GM12878 (cell line): ENCODE data around the gene IL12B. TPM values are rescaled to one million over a fixed set of nuclear protein-coding genes. Genes with fewer than 3 reads are reported as not detected.
A peak's percentile ranks its signal among the peaks of the same experiment; 100 is the strongest.

Experiments used
- ATAC-seq: fragments of 200-7000 bp; cut with Tn5 transposase; 3 replicates; pipeline ENCODE4 v1.9.1; 2020; ENCODE audit warnings: mild to moderate bottlenecking, moderate library complexity
- BruUV-seq: library from RNA; stranded (reverse); fragments of 400-500 nt; replicated peaks from 2 replicates; lab custom pipeline; 2021; lab: Mats Ljungman, UMichigan
- CTCF ChIA-PET: fragments of 300-600 bp; sonication (Branson Sonifier 250); formaldehyde crosslinking; extraction: SDS; loops from one replicate; lab custom pipeline; 2021; ENCODE audit warnings: inconsistent platforms; lab: Yijun Ruan, JAX
- POLR2A ChIA-PET: fragments of 350-600 bp; formaldehyde crosslinking; extraction: SDS; loops from one replicate; lab custom pipeline; 2021; ENCODE audit warnings: inconsistent platforms; lab: Charles Lee
- RAD21 ChIA-PET: fragments of 300-600 bp; sonication (Branson Sonifier 250); formaldehyde crosslinking; loops from one replicate; lab custom pipeline; 2023; ENCODE audit warnings: antibody characterized with exemption; ENCODE audit not compliant: unreplicated experiment; lab: Charles Lee
- SMC1A ChIA-PET: fragments of 300-600 bp; sonication (Branson Sonifier 250); formaldehyde crosslinking; loops from one replicate; lab custom pipeline; 2023; ENCODE audit not compliant: unreplicated experiment, uncharacterized antibody; lab: Charles Lee
- DNase-seq: peaks from one replicate; pipeline ENCODE4 v3.0.0-alpha.2; 2011; ENCODE audit warnings: low read depth, low spot score
- FAIRE-seq: peaks from 3 replicates; lab custom pipeline; 2011; peaks lifted over from hg19 to GRCh38; lab: Jason Lieb, UNC
- H2AFZ ChIP-seq: 2 replicates; pipeline ENCODE4 v1.6.0; 2011; ENCODE audit warnings: low read depth, low read length, control low read depth; ENCODE audit not compliant: control insufficient read depth
- H3K27ac ChIP-seq: 2 replicates; pipeline ENCODE4 v1.5.1; 2011; ENCODE audit warnings: control low read depth; ENCODE audit not compliant: control insufficient read depth, insufficient read depth
- H3K27me3 ChIP-seq, 2 experiments: replicated peaks in 1 of 2; 2 replicates each; pipeline versions ENCODE4 v1.6.0 to v1.6.1; 2011; ENCODE audit warnings: low read length in 1 of 2; ENCODE audit not compliant: control insufficient read depth in 2 of 2, insufficient read depth in 2 of 2
- H3K36me3 ChIP-seq, 2 experiments: 2 replicates each; pipeline ENCODE4 v1.5.1; 2011; ENCODE audit warnings: low read length in 1 of 2; ENCODE audit not compliant: control insufficient read depth in 2 of 2, insufficient read depth in 2 of 2
- H3K4me1 ChIP-seq: 2 replicates; pipeline ENCODE4 v1.6.1; 2011; ENCODE audit warnings: mild to moderate bottlenecking, low read length, moderate library complexity, mixed read lengths; ENCODE audit not compliant: control insufficient read depth, insufficient read depth
- H3K4me2 ChIP-seq: 2 replicates; pipeline ENCODE4 v1.6.0; 2011; ENCODE audit warnings: control low read depth; ENCODE audit not compliant: control insufficient read depth, insufficient read depth
- H3K4me3 ChIP-seq: fragments of 200-600 bp; sonication (generic); 2 replicates; pipeline ENCODE4 v1.5.1; 2016
- H3K79me2 ChIP-seq: 2 replicates; pipeline ENCODE4 v1.6.0; 2011; ENCODE audit warnings: low read length; ENCODE audit not compliant: control insufficient read depth, insufficient read depth
- H3K9ac ChIP-seq: 2 replicates; pipeline ENCODE4 v1.8.0; 2011; ENCODE audit warnings: low read length, control low read depth, mixed read lengths; ENCODE audit not compliant: control insufficient read depth, insufficient read depth
- H3K9me3 ChIP-seq: replicated peaks from 3 replicates; pipeline ENCODE4 v1.5.1; 2011; ENCODE audit warnings: mild to moderate bottlenecking, low read length; ENCODE audit not compliant: control insufficient read depth, insufficient read depth
- H4K20me1 ChIP-seq: 2 replicates; pipeline ENCODE4 v1.6.0; 2011; ENCODE audit not compliant: control insufficient read depth, insufficient read depth
- CBX3 ChIP-seq: fragments of 200-600 bp; sonication (generic); IDR thresholded peaks from 2 replicates; pipeline ENCODE4 v1.6.1; 2016; ENCODE audit warnings: low read depth, borderline replicate concordance
- CREM ChIP-seq: IDR thresholded peaks from 2 replicates; pipeline ENCODE4 v1.6.1; 2014; ENCODE audit warnings: antibody characterized with exemption, low read depth
- ELK1 ChIP-seq: IDR thresholded peaks from 2 replicates; pipeline ENCODE4 v1.6.1; 2012; ENCODE audit warnings: low read depth, low read length, improper control_type of control experiment
- EP300 ChIP-seq, 2 experiments: fragments of 150-350 bp in 1 of 2; IDR thresholded peaks; 2 replicates each; pipeline ENCODE4 v1.6.1; 2011 to 2012; ENCODE audit warnings: low read depth in 2 of 2, low read length in 2 of 2, borderline replicate concordance in 1 of 2, improper control_type of control experiment in 1 of 2, inconsistent platforms in 1 of 2; ENCODE audit not compliant: control insufficient read depth in 1 of 2
- GABPA ChIP-seq: IDR thresholded peaks from 2 replicates; pipeline ENCODE4 v1.6.1; 2014; ENCODE audit warnings: antibody characterized with exemption, low read depth, mild to moderate bottlenecking, inconsistent platforms
- HDAC2 ChIP-seq: fragments of 200-600 bp; sonication (generic); IDR thresholded peaks from 2 replicates; pipeline ENCODE4 v1.6.1; 2017
- IKZF2 ChIP-seq, 2 experiments: fragments of 450-650 bp; IDR thresholded peaks; 2 replicates each; pipeline ENCODE4 v1.6.1; 2017; ENCODE audit warnings: mild to moderate bottlenecking in 2 of 2, moderate library complexity in 2 of 2
- JUNB ChIP-seq: IDR thresholded peaks from 2 replicates; pipeline ENCODE4 v1.6.1; 2016; ENCODE audit warnings: antibody characterized with exemption, mild to moderate bottlenecking
- MTA2 ChIP-seq: fragments of 450-650 bp; IDR thresholded peaks from 2 replicates; pipeline ENCODE4 v1.6.1; 2016; ENCODE audit warnings: low read depth, mild to moderate bottlenecking, moderate library complexity
- NR2F1 ChIP-seq: fragments of 450-650 bp; conservative IDR thresholded peaks from 2 replicates; pipeline ENCODE4 v1.6.1; 2017; ENCODE audit warnings: mild to moderate bottlenecking
- RCOR1 ChIP-seq: conservative IDR thresholded peaks from 2 replicates; pipeline ENCODE4 v1.6.1; 2012; ENCODE audit warnings: low read depth, low read length, improper control_type of control experiment
- WGBS: methylation state at CpG from one replicate; pipeline ENCODE4 v1.1.6; 2016; ENCODE audit warnings: low lambda C conversion rate; ENCODE audit not compliant: insufficient replicate concordance, insufficient coverage; ENCODE audit errors: missing lambda C conversion rate; 5-methylcytosine and 5-hydroxymethylcytosine counted together
- in situ Hi-C: fragments of 300-500 bp; cut with MboI; formaldehyde crosslinking; loops from 9 replicates; pipeline ENCODE4 v1.14.3; 2018; ENCODE audit warnings: mixed read lengths
- intact Hi-C: fragments of 100-400 bp; cut with micrococcal nuclease; formaldehyde crosslinking; loops from one replicate; pipeline ENCODE4 v1.14.2; 2022; ENCODE audit not compliant: unreplicated experiment
- polyA plus RNA-seq, 11 experiments: library from polyadenylated mRNA; depleted of rRNA in 4 of 11; unstranded in 6 of 11; stranded (reverse) in 5 of 11; fragments of >200 nt; fragmentation: Nextera tagmentation in 4 of 11; fragmentation: Illumina TruSeq in 1 of 11; extraction: Ambion mirVana in 4 of 11; extraction: Trizol in 1 of 11; gene quantifications; 1 replicate in 1 of 11; 2 replicates in 10 of 11; pipeline versions ENCODE4 v1.2.1 to v1.2.3, GENCODE V29; 2011 to 2016; ENCODE audit warnings: inconsistent platforms in 2 of 11, missing spikeins in 2 of 11, low read depth in 1 of 11
- total RNA-seq, 4 experiments: library from RNA; depleted of rRNA in 3 of 4; stranded (reverse); fragments of >200 nt in 3 of 4; fragmentation: Illumina TruSeq in 1 of 4; extraction: Trizol in 1 of 4; gene quantifications; 2 replicates each; pipeline versions ENCODE4 v1.2.1 to v1.2.3, GENCODE V29; 2013 to 2021

Gene IL12B
- total and polyA plus RNA-seq, 10 of the 15 experiments (the other 5 are each of a cell fraction or from before 2014, with no cell fraction given) = 0.15 to 0.72 (median 0.45) TPM

- TF ChIP-seq CREM (no peak), CBX3 (no peak)
These were observed 6.1 kb downstream of the IL12B start (continued) for GRCh38 chr5:159324102-159324755.

GRCh38 chr5:159322180-159322579 lies 8.1 kb downstream of the IL12B start:
- H3K36me3 ChIP-seq = no peaks in the 10 kb centered on the region
- no peak overlapping the region for H2AFZ ChIP-seq
- no TSS peak for BruUV-seq
- in situ Hi-C loops (loop anchor here (10.0 kb wide), 1 partner anchor 663 kb away; no protein-coding TSS in a partner anchor), intact Hi-C loops (loop anchor here (10.0 kb wide), 1 partner anchor 443 kb away; no protein-coding TSS in a partner anchor)
- SMC1A ChIA-PET = interaction anchor here (1.1 to 1.6 kb wide), 3 partner anchors 11 to 643 kb away, joined by 3 to 6 read pairs (median 3); no protein-coding TSS in a partner anchor
- no peak overlapping the region for H3K4me2 ChIP-seq
- H3K79me2 ChIP-seq = no peaks in the 10 kb centered on the region
- CTCF ChIA-PET = interaction anchor here (2.1 kb wide), 1 partner anchor 10 kb away, joined by 7 read pairs; no protein-coding TSS in a partner anchor
- no peaks in the 10 kb centered on the region for H4K20me1 ChIP-seq
- H3K27me3 ChIP-seq = no peaks in the 10 kb centered on the region
- H3K4me3 ChIP-seq = no peak overlapping the region
- H3K4me1 ChIP-seq = no peaks in the 10 kb centered on the region
- RAD21 ChIA-PET = no interaction called here
- POLR2A ChIA-PET = no interaction called here
- TF ChIP-seq GABPA (no peak), MTA2 (peak; percentile 44; the same call in 1 of the 2 replicates), ELK1 (no peak), NR2F1 (peak; percentile 61), JUNB (peak; percentile 27; the same call in 1 of the 2 replicates), RCOR1 (no peak), IKZF2 (IDR thresholded peaks at IDR 0.05) (peak in 1 of 2 experiments; percentile 26; a peak in 1 of 4 replicates), EP300 (IDR thresholded peaks at IDR 0.05; ENCODE audit: borderline replicate concordance in 1 of 2, control insufficient read depth in 1 of 2, low read depth in 2 of 2, low read length in 2 of 2) (peak in 1 of 2 experiments; percentile 45; a peak in 1 of 4 replicates), HDAC2 (no peak)
- TF ChIP-seq, all 136 proteins: peak for 5
- DNase-seq = no peak
- Histone ChIP-seq H3K27ac (no peak overlapping the region), H3K9me3 (no peaks in the 10 kb centered on the region), H3K9ac (no peak overlapping the region)
- WGBS = 45% methylated on average over 6 of the region's 6 CpGs
- no peak for FAIRE-seq
- ATAC-seq = peak; percentile 85
